Activated effector memory CD4-positive, alpha-beta T cell treated with anti-CD3 and anti-CD28 coated beads, Interleukin-2, amount 50 U/mL, for 16 hours (primary cell): ENCODE data around the gene SORCS2.

Experiments
- DNase-seq: peaks from one replicate; pipeline ENCODE4 v3.0.0-alpha.2; 2020

The SORCS2 gene

GRCh38 chr4:7330031-7330596 is 137.8 kb downstream of the SORCS2 start:
- DNase-seq = no peak

GRCh38 chr4:7330811-7331681 is 138.7 kb downstream of the SORCS2 start:
- no peak for DNase-seq

- DNase-seq = no peak
These were observed 139.3 kb downstream of the SORCS2 start for GRCh38 chr4:7331682-7332000.

- DNase-seq = no peak
These were observed 140.1 kb downstream of the SORCS2 start for GRCh38 chr4:7332216-7333023.

GRCh38 chr4:7333024-7333780 is 140.9 kb downstream of the SORCS2 start:
- no peak for DNase-seq

GRCh38 chr4:7333801-7334421 is 141.6 kb downstream of the SORCS2 start:
- no peak for DNase-seq

GRCh38 chr4:7334521-7335275 is 142.4 kb downstream of the SORCS2 start:
- DNase-seq = no peak

GRCh38 chr4:7335344-7336066 is 143.2 kb downstream of the SORCS2 start:
- peak; percentile 69 for DNase-seq

GRCh38 chr4:7336067-7336569 is 143.8 kb downstream of the SORCS2 start:
- DNase-seq = no peak

GRCh38 chr4:7336732-7337131 is 144.4 kb downstream of the SORCS2 start:
- no peak for DNase-seq

GRCh38 chr4:7337196-7338058 is 145.1 kb downstream of the SORCS2 start:
- DNase-seq = no peak

- DNase-seq = no peak
These were observed 145.7 kb downstream of the SORCS2 start for GRCh38 chr4:7338059-7338452.

- DNase-seq = no peak
These were observed 146.7 kb downstream of the SORCS2 start for GRCh38 chr4:7338876-7339623.

- no peak for DNase-seq
These were observed 147.6 kb downstream of the SORCS2 start for GRCh38 chr4:7339751-7340552.

- no peak for DNase-seq
These were observed 148.5 kb downstream of the SORCS2 start for GRCh38 chr4:7340553-7341433.

GRCh38 chr4:7341491-7342222 is 149.3 kb downstream of the SORCS2 start:
- DNase-seq = no peak
